Muscle of leg (tissue), 16 donors: ENCODE results near the gene RFESD. TPM values are rescaled to one million over a fixed set of nuclear protein-coding genes. Genes with fewer than 3 reads are reported as not detected.

ENCODE experiments used
- DNase-seq: peaks from one replicate; pipeline ENCODE4 v3.0.0; 2013
- H3K27ac ChIP-seq: one replicate; pipeline ENCODE4 v1.5.1; 2013; ENCODE audit warnings: mild to moderate bottlenecking, low read length, control low read depth
- H3K27me3 ChIP-seq: one replicate; pipeline ENCODE4 v1.6.1; 2013; ENCODE audit warnings: low read length; ENCODE audit not compliant: control insufficient read depth, insufficient read depth
- H3K36me3 ChIP-seq: one replicate; pipeline ENCODE4 v1.6.1; 2013; ENCODE audit warnings: low read length; ENCODE audit not compliant: control insufficient read depth, insufficient read depth
- H3K4me1 ChIP-seq: one replicate; pipeline ENCODE4 v1.6.1; 2013; ENCODE audit warnings: low read length; ENCODE audit not compliant: control insufficient read depth, insufficient read depth
- H3K4me3 ChIP-seq: one replicate; pipeline ENCODE4 v1.5.1; 2013; ENCODE audit warnings: low read length, control low read depth
- H3K9me3 ChIP-seq: replicated peaks from 2 replicates; pipeline ENCODE4 v1.6.1; 2013; ENCODE audit warnings: low read depth, low read length; ENCODE audit not compliant: control insufficient read depth
- WGBS: methylation state at CpG from one replicate; pipeline ENCODE4 v1.1.5; 2013; ENCODE audit warnings: missing lambda C conversion rate; ENCODE audit not compliant: insufficient coverage; 5-methylcytosine and 5-hydroxymethylcytosine counted together
- long read RNA-seq, 11 donors: transcript quantifications; one replicate each; lab custom pipeline, GENCODE V29; 2026
- polyA plus RNA-seq, 8 donors: library from polyadenylated mRNA; unstranded; fragments of 120-200 nt; gene quantifications; one replicate each; pipeline versions ENCODE4 v1.2.1 to v1.2.3, GENCODE V29; 2013; ENCODE audit warnings: inconsistent platforms in 1 of 8, low replicate concordance in 1 of 8; ENCODE audit not compliant: insufficient read length in 8 of 8, insufficient read depth in 1 of 8
- total RNA-seq: library from RNA; stranded (reverse); fragments of 120-200 nt; gene quantifications from one replicate; pipeline ENCODE4 v1.2.4, GENCODE V29; 2013

Gene RFESD
- 3.9 TPM for total RNA-seq
- polyA plus RNA-seq, result 1 to 10 TPM; 2.7 to 3.8 (median 3.0) TPM
- long read RNA-seq, donor 1, result 0 reads
- long read RNA-seq, donor 2, result 0 reads
- long read RNA-seq, donor 3, partial matches to known transcripts, result 0 of 4 reads
- long read RNA-seq, donor 3, other reads (novel, unspliced or antisense), result 0 of 4 reads
- long read RNA-seq, donor 4, result 0 reads
- long read RNA-seq, donor 5, result 0 reads
- long read RNA-seq, donor 6, partial matches to known transcripts, result 0 of 1 reads
- long read RNA-seq, donor 6, other reads (novel, unspliced or antisense), result 0 of 1 reads
- long read RNA-seq, donor 7, partial matches to known transcripts, result 0 of 1 reads
- long read RNA-seq, donor 7, other reads (novel, unspliced or antisense), result 0 of 1 reads
- long read RNA-seq, donor 8, partial matches to known transcripts, result 0 of 3 reads
- long read RNA-seq, donor 8, other reads (novel, unspliced or antisense), result 0 of 3 reads
- long read RNA-seq, donor 9, result 0 reads
- long read RNA-seq, donor 10, result 0 reads
- long read RNA-seq, donor 11, partial matches to known transcripts, result 0 of 1 reads
- long read RNA-seq, donor 11, other reads (novel, unspliced or antisense), result 0 of 1 reads

- peak within 1 kb of the TSS; percentile 94 for H3K27ac ChIP-seq
- H3K4me1 ChIP-seq, result peaks cover 3% of the 10 kb centered on the region
- under 1% methylated on average over 59 of the region's 60 CpGs for WGBS
- peak within 1 kb of the TSS; percentile 72 for H3K4me3 ChIP-seq
- DNase-seq, result peak; percentile 99
- H3K9me3 ChIP-seq, result no peaks in the 10 kb centered on the region
- H3K36me3 ChIP-seq, result no peaks in the 10 kb centered on the region
- H3K27me3 ChIP-seq, result no peaks in the 10 kb centered on the region
Observed at GRCh38 chr5:95646569-95647431, at the start of gene RFESD. Gene RFESD (plus strand): TSS chr5:95646777. CDS start chr5:95652272, 5,495 bp downstream.

GRCh38 chr5:95599252-95599651 is 47.3 kb upstream of the RFESD start:
- Histone ChIP-seq H3K4me3 (no peak overlapping the region), H3K4me1 (no peaks in the 10 kb centered on the region), H3K36me3 (peaks cover 2% of the 10 kb centered on the region), H3K9me3 (no peaks in the 10 kb centered on the region), H3K27me3 (no peaks in the 10 kb centered on the region), H3K27ac (no peak overlapping the region)
- WGBS, result no CpG with 5 or more reads among the region's 1 CpG
- no peak for DNase-seq

- Histone ChIP-seq H3K27me3 (no peaks in the 10 kb centered on the region), H3K27ac (no peak overlapping the region), H3K9me3 (no peaks in the 10 kb centered on the region), H3K36me3 (peaks cover 2% of the 10 kb centered on the region), H3K4me1 (no peaks in the 10 kb centered on the region), H3K4me3 (no peak overlapping the region)
- WGBS, result no CpG with 5 or more reads among the region's 1 CpG
- DNase-seq, result no peak
Observed at GRCh38 chr5:95600557-95600956, 46.0 kb upstream of the RFESD start.

GRCh38 chr5:95605786-95606185 is 40.8 kb upstream of the RFESD start:
- Histone ChIP-seq H3K9me3 (no peaks in the 10 kb centered on the region), H3K27me3 (no peaks in the 10 kb centered on the region), H3K36me3 (peaks cover 2% of the 10 kb centered on the region), H3K4me1 (no peaks in the 10 kb centered on the region), H3K27ac (no peak overlapping the region), H3K4me3 (no peak overlapping the region)
- WGBS, result 97% methylated on average over 4 of the region's 5 CpGs
- DNase-seq, result no peak

GRCh38 chr5:95606419-95606818 is 40.2 kb upstream of the RFESD start:
- H3K9me3 ChIP-seq, result no peaks in the 10 kb centered on the region
- no peak overlapping the region for H3K4me3 ChIP-seq
- no peak for DNase-seq
- no peaks in the 10 kb centered on the region for H3K36me3 ChIP-seq
- no peaks in the 10 kb centered on the region for H3K4me1 ChIP-seq
- no peaks in the 10 kb centered on the region for H3K27me3 ChIP-seq
- no peak overlapping the region for H3K27ac ChIP-seq
- no CpG with 5 or more reads among the region's 1 CpG for WGBS

GRCh38 chr5:95609711-95610110 is 36.9 kb upstream of the RFESD start:
- Histone ChIP-seq H3K9me3 (peaks cover 2% of the 10 kb centered on the region), H3K27me3 (no peaks in the 10 kb centered on the region), H3K4me1 (no peaks in the 10 kb centered on the region), H3K27ac (no peak overlapping the region), H3K4me3 (no peak overlapping the region), H3K36me3 (no peaks in the 10 kb centered on the region)
- WGBS, result 100% methylated on average over 1 of the region's 3 CpGs
- DNase-seq, result no peak

- no peaks in the 10 kb centered on the region for H3K36me3 ChIP-seq
- WGBS, result no CpG with 5 or more reads among the region's 7 CpGs
- no peaks in the 10 kb centered on the region for H3K27me3 ChIP-seq
- H3K27ac ChIP-seq, result no peak overlapping the region
- H3K9me3 ChIP-seq, result peaks cover 2% of the 10 kb centered on the region
- no peaks in the 10 kb centered on the region for H3K4me1 ChIP-seq
- DNase-seq, result no peak
- H3K4me3 ChIP-seq, result no peak overlapping the region
Observed at GRCh38 chr5:95610546-95610945, 36.0 kb upstream of the RFESD start.

- no peaks in the 10 kb centered on the region for H3K36me3 ChIP-seq
- no peaks in the 10 kb centered on the region for H3K27me3 ChIP-seq
- no peak overlapping the region for H3K4me3 ChIP-seq
- no CpG with 5 or more reads among the region's 3 CpGs for WGBS
- peaks cover 2% of the 10 kb centered on the region for H3K9me3 ChIP-seq
- H3K27ac ChIP-seq, result no peak overlapping the region
- no peaks in the 10 kb centered on the region for H3K4me1 ChIP-seq
- no peak for DNase-seq
Observed at GRCh38 chr5:95611396-95611795, 35.2 kb upstream of the RFESD start.

GRCh38 chr5:95613514-95613913 is 33.1 kb upstream of the RFESD start:
- H3K36me3 ChIP-seq, result no peaks in the 10 kb centered on the region
- no peaks in the 10 kb centered on the region for H3K27me3 ChIP-seq
- no peak overlapping the region for H3K4me3 ChIP-seq
- H3K9me3 ChIP-seq, result peaks cover 2% of the 10 kb centered on the region
- H3K4me1 ChIP-seq, result no peaks in the 10 kb centered on the region
- no CpG with 5 or more reads among the region's 1 CpG for WGBS
- DNase-seq, result no peak
- no peak overlapping the region for H3K27ac ChIP-seq

- H3K4me1 ChIP-seq, result peaks cover 6% of the 10 kb centered on the region
- H3K27me3 ChIP-seq, result peaks cover 6% of the 10 kb centered on the region
- WGBS, result no CpG with 5 or more reads among the region's 1 CpG
- no peaks in the 10 kb centered on the region for H3K36me3 ChIP-seq
- H3K9me3 ChIP-seq, result peaks cover 2% of the 10 kb centered on the region
- no peak overlapping the region for H3K4me3 ChIP-seq
- H3K27ac ChIP-seq, result no peak overlapping the region
- no peak for DNase-seq
Observed at GRCh38 chr5:95615164-95615467, 31.5 kb upstream of the RFESD start.
